Endothelial cell of umbilical vein (primary cell): ENCODE results near the gene C4orf54. TPM values are rescaled to one million over a fixed set of nuclear protein-coding genes. Genes with fewer than 3 reads are reported as not detected.

Experiments
- BruUV-seq: library from RNA; stranded (reverse); fragments of 400-500 nt; replicated peaks from 2 replicates; lab custom pipeline; 2021; lab: Mats Ljungman, UMichigan
- CTCF ChIA-PET: fragments of 300-600, 350-600 bp; sonication (Branson Sonifier 250); formaldehyde crosslinking; loops from one replicate; lab custom pipeline; 2021; ENCODE audit warnings: antibody characterized with exemption, inconsistent platforms; lab: Charles Lee
- POLR2A ChIA-PET: fragments of 300-600, 350-600 bp; sonication (Branson Sonifier 250); formaldehyde crosslinking; loops from one replicate; lab custom pipeline; 2021; ENCODE audit warnings: antibody characterized with exemption, inconsistent platforms; lab: Charles Lee
- DNase-seq: peaks from one replicate; pipeline ENCODE4 v3.0.0-alpha.2; 2011; ENCODE audit warnings: low read depth, low spot score
- FAIRE-seq: peaks from 2 replicates; lab custom pipeline; 2011; peaks lifted over from hg19 to GRCh38; lab: Jason Lieb, UNC
- H2AFZ ChIP-seq: 2 replicates; pipeline ENCODE4 v1.6.0; 2012; ENCODE audit warnings: low read depth, low read length, control low read depth, inconsistent platforms
- H3K27ac ChIP-seq: 2 replicates; pipeline ENCODE4 v1.5.1; 2011; ENCODE audit warnings: low read depth, mild to moderate bottlenecking, control low read depth, low read length, moderate library complexity; ENCODE audit not compliant: insufficient read depth
- H3K27me3 ChIP-seq, 2 experiments: 2 replicates each; pipeline versions ENCODE4 v1.6.0 to v1.6.1; 2011; ENCODE audit warnings: low read length in 2 of 2, mixed read lengths in 1 of 2; ENCODE audit not compliant: control insufficient read depth in 2 of 2, insufficient read depth in 2 of 2
- H3K36me3 ChIP-seq, 2 experiments: 2 replicates in 1 of 2; 3 replicates in 1 of 2; pipeline ENCODE4 v1.5.1; 2011; ENCODE audit warnings: low read length in 2 of 2, mild to moderate bottlenecking in 1 of 2, moderate library complexity in 1 of 2; ENCODE audit not compliant: control insufficient read depth in 2 of 2, insufficient read depth in 2 of 2; ENCODE audit errors: extremely low read depth in 1 of 2
- H3K4me1 ChIP-seq: 3 replicates; pipeline ENCODE4 v1.5.1; 2011; ENCODE audit warnings: mild to moderate bottlenecking, low read length; ENCODE audit not compliant: control insufficient read depth, insufficient read depth; ENCODE audit errors: extremely low read depth
- H3K4me2 ChIP-seq: 2 replicates; pipeline ENCODE4 v1.6.1; 2011; ENCODE audit warnings: low read length, control low read depth, mixed read lengths; ENCODE audit not compliant: insufficient read depth
- H3K4me3 ChIP-seq, 3 experiments: fragments of 200-600 bp in 1 of 3; sonication (generic), shearing (Covaris generic) in 1 of 3; replicated peaks in 1 of 3; 2 replicates each; pipeline ENCODE4 v1.5.1; 2011 to 2016; ENCODE audit warnings: control low read depth in 3 of 3, low read length in 3 of 3, mild to moderate bottlenecking in 2 of 3, inconsistent platforms in 1 of 3, low read depth in 1 of 3, moderate library complexity in 1 of 3; ENCODE audit not compliant: insufficient read depth in 1 of 3
- H3K79me2 ChIP-seq: 2 replicates; pipeline ENCODE4 v1.6.0; 2012; ENCODE audit warnings: low read length, inconsistent platforms; ENCODE audit not compliant: control insufficient read depth, insufficient read depth
- H3K9ac ChIP-seq: replicated peaks from 2 replicates; pipeline ENCODE3; 2011; ENCODE audit warnings: low read length, control low read depth; ENCODE audit not compliant: insufficient read depth; ENCODE audit errors: extremely low read depth
- H3K9me1 ChIP-seq: replicated peaks from 3 replicates; pipeline ENCODE4 v1.6.0; 2011; ENCODE audit warnings: mild to moderate bottlenecking, low read length; ENCODE audit not compliant: control insufficient read depth, insufficient read depth; ENCODE audit errors: extremely low read depth
- H3K9me3 ChIP-seq: replicated peaks from 2 replicates; pipeline ENCODE4 v1.5.1; 2012; ENCODE audit warnings: low read length, inconsistent platforms; ENCODE audit not compliant: control insufficient read depth, insufficient read depth
- H4K20me1 ChIP-seq: replicated peaks from 2 replicates; pipeline ENCODE3; 2011; ENCODE audit warnings: mild to moderate bottlenecking, low read length; ENCODE audit not compliant: control insufficient read depth, insufficient read depth; ENCODE audit errors: extremely low read depth
- EZH2 ChIP-seq: IDR thresholded peaks from 2 replicates; pipeline ENCODE4 v1.6.1; 2012; ENCODE audit warnings: borderline replicate concordance, low read depth, mild to moderate bottlenecking, moderate library complexity, low read length, inconsistent platforms; ENCODE audit not compliant: severe bottlenecking
- FOS ChIP-seq: IDR thresholded peaks from 2 replicates; pipeline ENCODE4 v1.6.1; 2011; ENCODE audit warnings: mild to moderate bottlenecking, low read length, moderate library complexity, borderline replicate concordance; ENCODE audit not compliant: insufficient read depth
- GATA2 ChIP-seq: IDR thresholded peaks from 2 replicates; pipeline ENCODE4 v1.7.0; 2011; ENCODE audit warnings: low read depth, mild to moderate bottlenecking, moderate library complexity, mixed read lengths, low read length; ENCODE audit not compliant: insufficient read length, insufficient read depth
- JUN ChIP-seq: IDR thresholded peaks from 2 replicates; pipeline ENCODE4 v1.6.1; 2011; ENCODE audit warnings: borderline replicate concordance, low read depth; ENCODE audit not compliant: insufficient read length, insufficient read depth
- MAX ChIP-seq: IDR thresholded peaks from 2 replicates; pipeline ENCODE4 v1.6.1; 2011; ENCODE audit not compliant: insufficient read depth, insufficient read length
- MYC ChIP-seq: IDR thresholded peaks from one replicate; pipeline ENCODE4 v1.6.1; 2011; ENCODE audit warnings: mild to moderate bottlenecking, low read depth, low read length
- POLR2A ChIP-seq: IDR thresholded peaks from 2 replicates; pipeline ENCODE4 v1.6.1; 2012; ENCODE audit warnings: low read depth, mild to moderate bottlenecking, control low read depth, low read length
- POLR2AphosphoS5 ChIP-seq: IDR thresholded peaks from 2 replicates; pipeline ENCODE4 v1.6.1; 2012; ENCODE audit warnings: low read depth, mild to moderate bottlenecking, control low read depth, low read length, moderate library complexity; ENCODE audit not compliant: insufficient read depth
- dilution Hi-C: fragments of 300-500 bp; cut with MboI; formaldehyde crosslinking; loops from one replicate; pipeline ENCODE4 v1.15.0; 2019; ENCODE audit warnings: low sequenced_read_pairs; ENCODE audit not compliant: extremely low pct_ligation_motif_present
- intact Hi-C: fragments of 100-400 bp; cut with micrococcal nuclease; formaldehyde crosslinking; loops from one replicate; pipeline ENCODE4 v1.10.0; 2022
- polyA plus RNA-seq, 4 experiments: library from polyadenylated mRNA; depleted of rRNA in 3 of 4; stranded (reverse) in 3 of 4; unstranded in 1 of 4; fragments of >200 nt; gene quantifications; 2 replicates each; pipeline versions ENCODE4 v1.2.1 to v1.2.3, GENCODE V29; 2011 to 2012; ENCODE audit warnings: missing spikeins in 1 of 4
- total RNA-seq: library from RNA; stranded (reverse); gene quantifications from 2 replicates; pipeline ENCODE4 v1.2.3, GENCODE V29; 2021
- TF ChIP-seq, protein P1 (sequence below), 2 donors: IDR thresholded peaks; 1 replicate in 1 of 2; 2 replicates in 1 of 2; pipeline ENCODE4 v1.5.1; 2011; ENCODE audit warnings: low read length in 2 of 2, mild to moderate bottlenecking in 2 of 2, moderate library complexity in 2 of 2, control low read depth in 1 of 2, inconsistent platforms in 1 of 2, low read depth in 1 of 2; ENCODE audit not compliant: insufficient read depth in 1 of 2; ENCODE audit errors: extremely low read depth in 1 of 2

C4orf54 gene
- total and polyA plus RNA-seq, 2 donors (not counting 3 experiments of a cell fraction or from before 2014, with no cell fraction given): not detected

GRCh38 chr4:99624141-99624719 lies 33.4 kb downstream of the C4orf54 start:
- Histone ChIP-seq H3K79me2 (no peaks in the 10 kb centered on the region), H3K4me2 (no peak overlapping the region), H2AFZ (no peak overlapping the region), H3K4me3 (no peak overlapping the region), H3K9me1 (no peaks in the 10 kb centered on the region), H3K27ac (no peak overlapping the region), H3K9ac (no peak overlapping the region), H4K20me1 (no peaks in the 10 kb centered on the region), H3K9me3 (no peaks in the 10 kb centered on the region), H3K36me3 (no peaks in the 10 kb centered on the region), H3K4me1 (no peaks in the 10 kb centered on the region), H3K27me3 (peaks cover 0 to 3% of the 10 kb centered on the region in 2 experiments)
- ChIA-PET CTCF (no interaction called here), POLR2A (no interaction called here)
- no peak for TF ChIP-seq JUN
- no peak for TF ChIP-seq POLR2A
- TF ChIP-seq POLR2AphosphoS5: no peak
- TF ChIP-seq EZH2: no peak
- no peak for TF ChIP-seq FOS
- no peak for TF ChIP-seq MAX
- no peak for TF ChIP-seq MYC
- TF ChIP-seq, protein P1, sequence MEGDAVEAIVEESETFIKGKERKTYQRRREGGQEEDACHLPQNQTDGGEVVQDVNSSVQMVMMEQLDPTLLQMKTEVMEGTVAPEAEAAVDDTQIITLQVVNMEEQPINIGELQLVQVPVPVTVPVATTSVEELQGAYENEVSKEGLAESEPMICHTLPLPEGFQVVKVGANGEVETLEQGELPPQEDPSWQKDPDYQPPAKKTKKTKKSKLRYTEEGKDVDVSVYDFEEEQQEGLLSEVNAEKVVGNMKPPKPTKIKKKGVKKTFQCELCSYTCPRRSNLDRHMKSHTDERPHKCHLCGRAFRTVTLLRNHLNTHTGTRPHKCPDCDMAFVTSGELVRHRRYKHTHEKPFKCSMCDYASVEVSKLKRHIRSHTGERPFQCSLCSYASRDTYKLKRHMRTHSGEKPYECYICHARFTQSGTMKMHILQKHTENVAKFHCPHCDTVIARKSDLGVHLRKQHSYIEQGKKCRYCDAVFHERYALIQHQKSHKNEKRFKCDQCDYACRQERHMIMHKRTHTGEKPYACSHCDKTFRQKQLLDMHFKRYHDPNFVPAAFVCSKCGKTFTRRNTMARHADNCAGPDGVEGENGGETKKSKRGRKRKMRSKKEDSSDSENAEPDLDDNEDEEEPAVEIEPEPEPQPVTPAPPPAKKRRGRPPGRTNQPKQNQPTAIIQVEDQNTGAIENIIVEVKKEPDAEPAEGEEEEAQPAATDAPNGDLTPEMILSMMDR (IDR thresholded peaks at IDR 0.05; ENCODE audit: extremely low read depth in 1 of 2, insufficient read depth in 1 of 2, low read depth in 1 of 2, low read length in 2 of 2): no peak
- TF ChIP-seq GATA2: no peak
- no TSS peak for BruUV-seq
- dilution Hi-C loops: no loop called here
- intact Hi-C loops: no loop called here
- no peak for DNase-seq
- FAIRE-seq: no peak
